IMR-90 (cell line): ENCODE measurements around the gene TMEM184B. TPM values are rescaled to one million over a fixed set of nuclear protein-coding genes. Genes with fewer than 3 reads are reported as not detected.

ENCODE experiments used
- ATAC-seq: fragments of 200-7000 bp; cut with Tn5 transposase; 2 replicates; pipeline ENCODE4 v1.9.1; 2020; ENCODE audit warnings: low read depth, mild to moderate bottlenecking, moderate library complexity
- BruUV-seq: library from RNA; stranded (reverse); fragments of 400-500 nt; replicated peaks from 2 replicates; lab custom pipeline; 2021; lab: Mats Ljungman, UMichigan
- CTCF ChIA-PET: fragments of 300-600 bp; formaldehyde crosslinking; extraction: SDS; loops from one replicate; lab custom pipeline; 2021; ENCODE audit warnings: antibody characterized with exemption; lab: Yijun Ruan, JAX
- POLR2A ChIA-PET: fragments of 300-600 bp; sonication (Branson Sonifier 250); formaldehyde crosslinking; loops from one replicate; lab custom pipeline; 2022; ENCODE audit warnings: antibody characterized with exemption; ENCODE audit not compliant: unreplicated experiment; lab: Charles Lee
- DNase-seq: peaks from one replicate; pipeline ENCODE4 v3.0.0; 2013
- H2AFZ ChIP-seq: replicated peaks from 2 replicates; pipeline ENCODE3; 2013; ENCODE audit warnings: low read length, mild to moderate bottlenecking; ENCODE audit not compliant: poor library complexity
- H2AK5ac ChIP-seq: 2 replicates; pipeline ENCODE4 v1.6.1; 2013; ENCODE audit warnings: low read depth, low read length, inconsistent platforms
- H2AK9ac ChIP-seq: replicated peaks from 2 replicates; pipeline ENCODE3; 2013; ENCODE audit warnings: mild to moderate bottlenecking, low read depth, low read length, moderate library complexity; ENCODE audit not compliant: poor library complexity
- H2BK120ac ChIP-seq: 2 replicates; pipeline ENCODE4 v1.6.1; 2013; ENCODE audit warnings: low read depth, low read length, inconsistent platforms
- H2BK15ac ChIP-seq: 3 replicates; pipeline ENCODE4 v1.6.1; 2013; ENCODE audit warnings: low read depth, low read length, inconsistent platforms
- H2BK20ac ChIP-seq: 2 replicates; pipeline ENCODE4 v1.6.1; 2013; ENCODE audit warnings: low read depth, mild to moderate bottlenecking, inconsistent platforms, low read length, moderate library complexity
- H2BK5ac ChIP-seq: 2 replicates; pipeline ENCODE4 v1.6.1; 2013; ENCODE audit warnings: mild to moderate bottlenecking, low read depth, low read length, inconsistent platforms; ENCODE audit not compliant: poor library complexity, severe bottlenecking
- H3K14ac ChIP-seq: replicated peaks from 2 replicates; pipeline ENCODE4 v1.6.1; 2013; ENCODE audit warnings: low read depth, low read length, inconsistent platforms
- H3K18ac ChIP-seq: 2 replicates; pipeline ENCODE4 v1.6.1; 2013; ENCODE audit warnings: low read depth, low read length, control low read depth
- H3K23ac ChIP-seq: 2 replicates; pipeline ENCODE4 v1.6.1; 2013; ENCODE audit warnings: low read depth, low read length, inconsistent platforms
- H3K27ac ChIP-seq: 2 replicates; pipeline ENCODE4 v1.5.1; 2013; ENCODE audit warnings: mild to moderate bottlenecking, control low read depth, low read length; ENCODE audit not compliant: insufficient read depth
- H3K27me3 ChIP-seq: 2 replicates; pipeline ENCODE4 v1.6.1; 2013; ENCODE audit warnings: low read length; ENCODE audit not compliant: control insufficient read depth, insufficient read depth
- H3K36me3 ChIP-seq: 2 replicates; pipeline ENCODE4 v1.6.1; 2013; ENCODE audit warnings: low read length, mixed read lengths; ENCODE audit not compliant: control insufficient read depth, insufficient read depth
- H3K4ac ChIP-seq: 2 replicates; pipeline ENCODE4 v1.6.1; 2013; ENCODE audit warnings: low read depth, low read length, inconsistent platforms
- H3K4me1 ChIP-seq: 2 replicates; pipeline ENCODE4 v1.6.1; 2013; ENCODE audit warnings: low read length, mixed read lengths; ENCODE audit not compliant: control insufficient read depth, insufficient read depth
- H3K4me2 ChIP-seq: 2 replicates; pipeline ENCODE4 v1.6.1; 2013; ENCODE audit warnings: low read depth, mild to moderate bottlenecking, control low read depth, low read length, moderate library complexity
- H3K4me3 ChIP-seq: 2 replicates; pipeline ENCODE4 v1.5.1; 2013; ENCODE audit warnings: low read depth, mild to moderate bottlenecking, control low read depth, low read length, moderate library complexity; ENCODE audit not compliant: insufficient read depth
- H3K56ac ChIP-seq: 2 replicates; pipeline ENCODE4 v1.6.1; 2013; ENCODE audit warnings: low read length, inconsistent platforms; ENCODE audit not compliant: insufficient read depth; ENCODE audit errors: extremely low read depth
- H3K79me1 ChIP-seq, 2 experiments: 2 replicates each; pipeline ENCODE4 v1.6.1; 2013; ENCODE audit warnings: low read length in 2 of 2, inconsistent platforms in 1 of 2, low read depth in 1 of 2
- H3K9ac ChIP-seq: 2 replicates; pipeline ENCODE4 v1.6.1; 2013; ENCODE audit warnings: low read depth, low read length, control low read depth
- H3K9me1 ChIP-seq: 2 replicates; pipeline ENCODE4 v1.6.1; 2013; ENCODE audit warnings: low read length, inconsistent platforms; ENCODE audit not compliant: insufficient read depth
- H3K9me3 ChIP-seq: 2 replicates; pipeline ENCODE4 v1.6.1; 2013; ENCODE audit warnings: low read length; ENCODE audit not compliant: control insufficient read depth, insufficient read depth
- H4K20me1 ChIP-seq: 2 replicates; pipeline ENCODE4 v1.6.1; 2013; ENCODE audit warnings: low read length, inconsistent platforms; ENCODE audit not compliant: insufficient read depth
- H4K5ac ChIP-seq: 2 replicates; pipeline ENCODE4 v1.6.1; 2013; ENCODE audit warnings: mild to moderate bottlenecking, low read depth, low read length, control low read depth
- H4K8ac ChIP-seq, 2 experiments: 2 replicates each; pipeline ENCODE4 v1.6.1; 2013; ENCODE audit warnings: low read depth in 2 of 2, low read length in 2 of 2, control low read depth in 1 of 2, inconsistent platforms in 1 of 2
- H4K91ac ChIP-seq: 2 replicates; pipeline ENCODE4 v1.6.1; 2013; ENCODE audit warnings: low read depth, low read length, inconsistent platforms; ENCODE audit not compliant: insufficient read depth
- CEBPB ChIP-seq: IDR thresholded peaks from 2 replicates; pipeline ENCODE4 v1.6.1; 2012; ENCODE audit warnings: low read depth, low read length, improper control_type of control experiment
- RFX5 ChIP-seq: IDR thresholded peaks from 2 replicates; pipeline ENCODE4 v1.8.0; 2012; ENCODE audit warnings: low read depth, mild to moderate bottlenecking, low read length, moderate library complexity
- USF2 ChIP-seq: fragments of 150-350 bp; IDR thresholded peaks from 2 replicates; pipeline ENCODE4 v1.6.1; 2017; ENCODE audit warnings: mild to moderate bottlenecking, antibody characterized with exemption, low read length, low read depth
- WGBS, 2 experiments: methylation state at CpG; one replicate each; pipeline versions ENCODE4 v1.1.5 to v1.1.7; 2013; ENCODE audit warnings: missing lambda C conversion rate in 2 of 2; ENCODE audit not compliant: insufficient read length in 1 of 2; ENCODE audit errors: extremely low coverage in 2 of 2; 5-methylcytosine and 5-hydroxymethylcytosine counted together
- dilution Hi-C: fragments of 300-500 bp; cut with HindIII; formaldehyde crosslinking; loops from one replicate; pipeline ENCODE4 v1.14.3; 2018; ENCODE audit warnings: low sequenced_read_pairs; ENCODE audit not compliant: unreplicated experiment
- in situ Hi-C: fragments of 300-500 bp; cut with MboI; formaldehyde crosslinking; loops from 3 replicates; pipeline ENCODE4 v1.14.3; 2019; ENCODE audit warnings: low sequenced_read_pairs, inconsistent platforms, mixed read lengths
- intact Hi-C: fragments of 100-400 bp; cut with micrococcal nuclease; formaldehyde crosslinking; loops from 2 replicates; pipeline ENCODE4 v1.10.0; 2022
- polyA plus RNA-seq, 3 experiments: library from polyadenylated mRNA; depleted of rRNA; stranded (reverse); fragments of >200 nt; gene quantifications; 2 replicates each; pipeline ENCODE4 v1.2.3, GENCODE V29; 2012; ENCODE audit warnings: low replicate concordance in 1 of 3
- total RNA-seq: library from RNA; depleted of rRNA; stranded (reverse); fragments of >200 nt; gene quantifications from 2 replicates; pipeline ENCODE4 v1.2.3, GENCODE V29; 2012

TMEM184B gene
- total and polyA plus RNA-seq, 2 of the 4 experiments (the other 2 are of a cell fraction) = 9.1 to 81.1 TPM

DNA sequence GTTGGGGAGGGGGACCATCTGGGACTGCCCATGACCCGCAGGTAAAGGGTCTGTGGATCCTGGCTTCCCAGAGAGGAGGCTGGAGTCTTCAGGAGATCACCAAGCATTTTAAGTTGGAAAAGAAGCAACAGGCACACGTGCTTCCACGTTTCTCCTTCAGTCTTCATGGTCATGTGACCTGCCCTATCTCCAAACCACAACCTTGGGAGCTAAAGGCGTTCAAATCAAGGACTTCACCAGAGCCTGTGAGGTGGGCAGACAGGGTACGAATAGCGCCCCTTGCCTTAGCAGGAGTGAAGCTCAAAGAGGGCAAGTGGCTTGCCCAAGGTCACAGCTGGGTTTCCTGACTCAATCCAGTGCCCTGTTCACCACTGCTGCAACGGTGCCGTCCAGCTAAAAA, 6.7 kb downstream of the TMEM184B start:
- peaks cover 8% of the 10 kb centered on the region for H3K36me3 ChIP-seq
- peaks cover 21% of the 10 kb centered on the region for H3K4me1 ChIP-seq
- H4K5ac ChIP-seq = no peak overlapping the region
- no peak overlapping the region for H3K56ac ChIP-seq
- H2AK5ac ChIP-seq = no peak overlapping the region
- H2AK9ac ChIP-seq = peak overlapping the region; percentile 46
- peaks cover 100% of the 10 kb centered on the region for H4K20me1 ChIP-seq
- no peak overlapping the region for H2BK15ac ChIP-seq
- H3K79me1 ChIP-seq = peaks cover 5 to 98% of the 10 kb centered on the region in 2 experiments; a peak in 3 of 4 replicates
- H3K14ac ChIP-seq = no peak overlapping the region
- H4K91ac ChIP-seq = no peak overlapping the region
- intact Hi-C loops (no loop called here), dilution Hi-C loops (no loop called here), in situ Hi-C loops (no loop called here)
- DNase-seq (peak; percentile 19), ATAC-seq (no peak)
- no peak overlapping the region for H2AFZ ChIP-seq
- BruUV-seq = no TSS peak
- 0 out of 2 replicates have a peak overlapping the region, but pooled peaks have one; percentile 29 for H3K4me2 ChIP-seq
- H2BK5ac ChIP-seq = no peak overlapping the region
- H3K27ac ChIP-seq = no peak overlapping the region
- H3K9me1 ChIP-seq = peaks cover 46% of the 10 kb centered on the region
- H4K8ac ChIP-seq = no peak overlapping the region
- H2BK120ac ChIP-seq = no peak overlapping the region
- H3K27me3 ChIP-seq = no peaks in the 10 kb centered on the region
- H3K23ac ChIP-seq = no peak overlapping the region
- no peak overlapping the region for H3K9ac ChIP-seq
- no peak for TF ChIP-seq RFX5
- no peak for TF ChIP-seq CEBPB
- peak; percentile 82 for TF ChIP-seq USF2
- H3K4me3 ChIP-seq = no peak overlapping the region
- H3K18ac ChIP-seq = no peak overlapping the region
- H2BK20ac ChIP-seq = no peak overlapping the region
- ChIA-PET POLR2A (no interaction called here), CTCF (no interaction called here)
- no peak overlapping the region for H3K4ac ChIP-seq
- no peaks in the 10 kb centered on the region for H3K9me3 ChIP-seq
- 95% methylated on average over 3 of the region's 8 CpGs; no CpG with 5 or more reads in 1 of the 2 experiments for WGBS, 2 experiments
